Jurkat, Clone E6-1 (cell line): ENCODE results near the gene SNRNP200.
"Not testable (repeated sequence)": the region's sequence is repeated elsewhere in the genome, so short reads cannot be mapped to it uniquely, and the experiment has no call there.

Experiments used
- DNase-seq: peaks from one replicate; pipeline ENCODE4 v3.0.0-alpha.2; 2011; ENCODE audit warnings: low read depth, low spot score
- H3K4me3 ChIP-seq: 2 replicates; pipeline ENCODE4 v1.5.1; 2011; ENCODE audit warnings: mild to moderate bottlenecking, low read length, control low read depth, moderate library complexity

The SNRNP200 gene

GRCh38 chr2:96258166-96259022 is 47.0 kb downstream of the SNRNP200 start:
- H3K4me3 ChIP-seq = no peak overlapping the region
- no peak for DNase-seq

GRCh38 chr2:96257744-96258143 is 47.6 kb downstream of the SNRNP200 start:
- DNase-seq, H3K4me3 ChIP-seq: not testable (repeated sequence)

- peak; percentile 29 for DNase-seq
- H3K4me3 ChIP-seq = peak overlapping the region; percentile 13; the same call in 1 of the 2 replicates
These were observed 48.7 kb downstream of the SNRNP200 start for GRCh38 chr2:96256611-96257113.

- DNase-seq = no peak
- no peak overlapping the region for H3K4me3 ChIP-seq
These were observed 50.8 kb downstream of the SNRNP200 start for GRCh38 chr2:96254571-96254970.

- H3K4me3 ChIP-seq = no peak overlapping the region
- DNase-seq = no peak
These were observed 52.3 kb downstream of the SNRNP200 start for GRCh38 chr2:96253006-96253405.

GRCh38 chr2:96252526-96252925 is 52.8 kb downstream of the SNRNP200 start:
- DNase-seq = no peak
- H3K4me3 ChIP-seq = no peak overlapping the region

- no peak overlapping the region for H3K4me3 ChIP-seq
- no peak for DNase-seq
These were observed 53.5 kb downstream of the SNRNP200 start for GRCh38 chr2:96251721-96252292.

GRCh38 chr2:96250188-96250587 is 55.2 kb downstream of the SNRNP200 start:
- DNase-seq = no peak
- H3K4me3 ChIP-seq = no peak overlapping the region

- no peak for DNase-seq
These were observed 55.7 kb downstream of the SNRNP200 start for GRCh38 chr2:96249654-96250053.

GRCh38 chr2:96248624-96249023 is 56.7 kb downstream of the SNRNP200 start:
- DNase-seq = no peak
- no peak overlapping the region for H3K4me3 ChIP-seq

More at GRCh38 chr2:96249654-96250053, 55.7 kb downstream of the SNRNP200 start:
- no peak overlapping the region for H3K4me3 ChIP-seq

- H3K4me3 ChIP-seq = no peak overlapping the region
- DNase-seq = no peak
These were observed 57.5 kb downstream of the SNRNP200 start for GRCh38 chr2:96247896-96248295.

GRCh38 chr2:96247009-96247408 is 58.3 kb downstream of the SNRNP200 start:
- H3K4me3 ChIP-seq = no peak overlapping the region
- DNase-seq = no peak

GRCh38 chr2:96245609-96246390 is 59.5 kb downstream of the SNRNP200 start:
- H3K4me3 ChIP-seq = no peak overlapping the region
- no peak for DNase-seq

GRCh38 chr2:96243843-96244242 is 61.5 kb downstream of the SNRNP200 start:
- DNase-seq = no peak
- H3K4me3 ChIP-seq = no peak overlapping the region

- DNase-seq = peak; percentile 28
- H3K4me3 ChIP-seq = no peak overlapping the region
These were observed 63.3 kb downstream of the SNRNP200 start for GRCh38 chr2:96241900-96242611.

GRCh38 chr2:96241227-96241626 is 64.1 kb downstream of the SNRNP200 start:
- no peak for DNase-seq
- H3K4me3 ChIP-seq = no peak overlapping the region

- no peak for DNase-seq
- no peak overlapping the region for H3K4me3 ChIP-seq
These were observed 64.9 kb downstream of the SNRNP200 start for GRCh38 chr2:96240341-96241038.

- no peak overlapping the region for H3K4me3 ChIP-seq
- DNase-seq = no peak
These were observed 65.5 kb downstream of the SNRNP200 start for GRCh38 chr2:96239745-96240264.
